Urothelium cell line (cell line): Measurements from ENCODE around the gene TMX1.

Source experiments
- DNase-seq: peaks from one replicate; pipeline ENCODE4 v3.0.0; 2011; ENCODE audit warnings: low spot score, mixed read lengths
- FAIRE-seq: peaks from 2 replicates; lab custom pipeline; 2011; peaks lifted over from hg19 to GRCh38; lab: Jason Lieb, UNC

The TMX1 gene

DNA sequence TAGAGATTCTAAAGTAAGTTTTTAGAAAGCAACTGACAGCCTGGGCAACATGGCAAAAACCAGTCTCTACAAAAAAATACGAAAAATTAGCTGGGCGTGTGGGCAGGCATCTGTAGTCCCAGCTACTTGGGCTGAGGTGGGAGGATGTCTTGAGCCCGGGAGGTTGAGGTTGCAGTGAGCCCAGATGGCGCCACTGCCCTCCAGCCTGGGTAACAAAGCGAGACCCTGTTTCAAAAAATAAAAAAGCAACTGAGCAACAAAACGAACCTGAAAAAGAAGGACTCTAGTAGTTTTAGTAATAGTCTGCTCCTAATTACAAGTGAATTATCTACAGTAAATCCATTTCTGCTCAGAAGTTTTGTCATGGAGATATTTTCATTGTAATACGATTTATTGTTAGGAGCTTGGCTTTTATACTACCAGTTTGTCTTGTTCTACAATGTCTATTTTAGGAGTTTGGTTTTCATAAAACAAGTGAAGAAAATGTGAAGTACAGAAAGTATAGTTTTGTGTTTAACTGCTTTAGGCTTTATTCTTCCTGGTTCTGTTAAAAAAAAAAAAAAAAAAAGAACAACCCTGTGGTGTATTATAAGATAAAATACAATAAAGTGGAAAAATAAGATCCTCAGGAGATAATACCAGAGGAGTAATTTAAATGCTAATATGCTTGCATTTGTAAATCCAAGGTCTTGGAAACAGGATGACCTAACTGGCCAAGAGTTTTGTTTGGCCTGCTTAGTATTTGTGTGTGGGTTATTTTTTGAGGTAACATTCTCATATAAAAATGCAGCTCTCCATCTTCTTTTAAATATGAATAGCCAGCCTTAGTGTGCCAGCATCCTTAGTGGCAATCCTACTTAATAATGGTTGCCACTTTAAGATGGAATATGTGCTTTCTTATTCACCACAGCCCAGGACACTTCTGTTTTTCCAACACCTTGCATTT lies 2.8 kb downstream of the TMX1 start:
- DNase-seq, result no peak
- FAIRE-seq, result no peak

DNA sequence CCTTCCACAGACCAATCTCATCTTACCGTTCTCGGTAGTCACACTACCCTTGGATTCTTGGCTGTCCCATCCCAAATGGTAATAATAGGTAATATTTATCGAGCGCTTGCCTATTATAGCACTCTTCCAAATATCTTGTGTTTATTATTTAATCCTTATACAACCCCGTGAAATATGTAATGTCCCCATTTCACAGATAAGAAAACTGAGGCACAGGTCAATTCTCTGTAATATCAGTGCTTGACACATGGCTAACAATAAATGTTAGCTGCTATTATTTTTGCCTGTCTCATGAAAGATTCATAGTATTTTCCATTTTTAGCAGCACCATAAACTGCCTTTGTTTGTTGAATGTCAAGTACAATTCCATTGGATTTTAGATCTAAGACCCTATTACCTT lies 4.5 kb downstream of the TMX1 start:
- no peak for FAIRE-seq
- no peak for DNase-seq

DNA sequence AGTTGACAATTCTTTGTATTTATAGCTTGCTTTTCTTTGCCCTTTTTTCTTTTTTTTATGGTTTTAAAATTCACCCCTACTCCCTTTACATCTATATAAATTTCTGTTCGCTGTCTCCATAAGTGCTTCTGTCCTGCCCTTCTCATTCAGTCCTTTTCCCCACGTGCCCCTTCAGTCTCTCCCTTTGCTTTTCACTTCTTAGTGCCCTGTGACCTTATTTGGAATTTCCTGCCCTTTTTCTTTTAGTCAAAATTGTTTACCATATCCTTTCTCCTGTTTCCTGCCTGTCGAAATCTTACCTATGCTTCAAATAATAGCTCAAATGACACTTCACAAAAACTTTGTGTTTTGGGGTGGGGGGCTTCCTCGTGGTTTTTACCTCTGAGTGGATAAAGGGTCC lies 6.0 kb downstream of the TMX1 start:
- no peak for DNase-seq
- no peak for FAIRE-seq

DNA sequence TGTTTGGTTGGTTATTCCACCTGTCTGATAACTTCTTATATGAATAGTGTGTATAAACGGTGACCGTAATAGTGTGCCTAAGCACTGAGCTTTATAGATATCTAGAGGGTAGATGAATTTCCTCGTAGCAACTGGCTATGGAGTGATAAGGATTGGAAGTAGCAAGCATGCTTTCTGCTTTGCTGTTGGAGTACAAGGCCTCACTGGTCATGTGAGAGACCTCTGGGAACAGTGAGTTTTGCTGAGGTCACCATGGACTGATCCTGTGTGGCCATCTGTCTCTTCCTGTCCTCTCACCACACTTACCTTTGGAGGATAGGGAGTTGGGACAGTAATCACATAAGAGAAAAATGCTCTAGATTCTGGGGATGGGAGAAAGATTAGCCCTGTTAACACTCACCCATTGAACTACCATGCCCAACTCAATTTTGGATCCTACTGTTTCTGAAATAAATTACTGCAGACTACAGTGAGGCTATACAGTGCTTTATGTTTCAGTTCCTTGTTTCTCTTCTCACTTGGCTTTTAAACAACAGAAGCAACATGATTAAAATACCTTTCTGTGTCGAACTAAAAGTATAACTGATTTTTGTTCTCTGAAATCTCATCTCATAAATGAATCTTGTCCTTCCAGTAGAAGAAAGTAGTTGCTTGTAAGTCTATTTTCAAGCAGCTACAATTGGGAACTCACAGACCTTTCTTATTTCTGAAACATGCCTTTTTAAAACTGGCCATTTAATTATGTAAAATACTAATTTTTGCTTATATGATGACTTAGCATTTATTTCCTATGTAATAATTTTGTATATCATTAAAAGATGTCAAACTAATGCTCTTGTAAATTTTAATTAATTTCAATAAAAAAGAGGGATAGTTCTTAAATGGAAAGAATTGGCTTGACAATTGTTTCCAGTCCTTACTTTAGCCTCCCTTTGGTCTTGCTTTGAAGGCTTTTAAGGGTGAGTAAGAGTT lies 8.3 kb downstream of the TMX1 start:
- peak; percentile 23 for FAIRE-seq

DNA sequence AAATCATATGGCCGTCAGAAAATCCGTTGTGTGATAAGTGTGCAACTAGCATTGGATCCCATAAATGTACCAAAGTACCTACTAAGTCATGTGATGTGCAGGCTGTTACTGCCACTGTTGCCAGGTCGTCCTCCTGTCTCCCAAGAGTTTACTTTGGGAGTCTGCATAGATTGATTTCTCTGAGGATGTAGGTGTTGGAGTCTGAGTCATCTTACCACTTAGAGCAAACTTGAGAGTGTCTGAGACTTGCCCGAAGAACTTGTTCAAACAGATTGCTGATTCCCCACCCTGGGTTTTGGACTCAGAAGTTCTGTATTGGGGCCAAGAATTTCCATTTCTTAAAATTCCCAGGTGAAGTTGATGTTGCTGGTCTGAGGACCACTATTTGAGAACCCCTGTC lies 11.4 kb downstream of the TMX1 start:
- no peak for DNase-seq
- peak; percentile 35 for FAIRE-seq

More for the DNA sequence above, 8.3 kb downstream of the TMX1 start:
- no peak for DNase-seq

DNA sequence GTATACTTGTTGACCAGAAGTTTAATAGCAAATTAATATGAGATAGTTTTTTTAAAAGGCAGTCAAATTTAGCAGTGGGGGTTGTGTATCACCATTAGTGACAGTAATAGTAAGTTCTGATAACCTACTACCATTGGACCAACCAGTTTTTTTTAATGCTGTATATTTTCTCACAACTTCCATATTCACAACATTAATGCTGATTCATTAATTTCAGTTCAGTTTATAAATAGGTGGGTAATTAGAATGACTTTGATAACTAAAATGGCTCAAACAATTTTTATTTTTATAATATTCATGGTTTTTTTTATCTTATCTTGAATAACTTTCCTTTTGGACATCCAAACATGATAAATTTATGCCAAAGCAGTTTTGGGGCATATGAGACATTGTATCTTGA lies 13.8 kb downstream of the TMX1 start:
- FAIRE-seq (no peak), DNase-seq (no peak)

DNA sequence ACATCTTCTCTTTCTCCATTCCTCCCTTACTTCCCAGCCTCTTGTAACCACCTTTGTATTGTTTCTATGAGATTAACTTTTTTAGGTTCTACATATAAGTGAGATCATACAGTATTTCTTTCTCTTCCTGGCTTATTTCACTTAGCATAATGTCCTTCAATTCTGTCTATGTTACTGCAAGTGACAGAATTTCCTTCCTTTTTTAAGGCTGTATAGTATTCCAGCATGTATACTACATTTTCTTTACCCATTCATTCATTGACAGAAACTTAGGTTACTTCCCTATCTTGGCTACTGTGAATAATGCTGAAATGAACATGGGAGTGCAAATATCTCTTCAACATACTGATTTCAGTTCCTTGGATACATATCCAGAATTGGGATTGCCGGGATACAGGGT lies 18.2 kb downstream of the TMX1 start:
- FAIRE-seq, result no peak
- no peak for DNase-seq

DNA sequence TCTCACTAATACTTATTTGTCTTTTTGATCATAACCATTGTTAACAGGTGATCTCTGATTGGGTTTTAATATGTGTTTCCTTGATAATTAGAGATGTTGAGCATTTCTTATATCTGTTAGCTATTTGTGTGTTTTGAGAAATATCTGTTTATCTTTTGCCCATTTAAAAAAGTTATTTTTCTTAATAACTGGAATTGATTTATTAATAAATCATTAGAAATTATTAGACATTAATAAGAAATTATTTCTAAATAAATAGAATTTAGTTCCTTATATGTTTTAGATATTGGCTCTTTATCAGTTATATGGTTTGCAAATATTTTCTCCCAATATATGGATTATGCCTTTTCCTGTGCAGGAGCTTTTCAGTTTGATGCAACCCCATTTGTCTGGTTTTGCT lies 18.7 kb downstream of the TMX1 start:
- FAIRE-seq (no peak), DNase-seq (no peak)

DNA sequence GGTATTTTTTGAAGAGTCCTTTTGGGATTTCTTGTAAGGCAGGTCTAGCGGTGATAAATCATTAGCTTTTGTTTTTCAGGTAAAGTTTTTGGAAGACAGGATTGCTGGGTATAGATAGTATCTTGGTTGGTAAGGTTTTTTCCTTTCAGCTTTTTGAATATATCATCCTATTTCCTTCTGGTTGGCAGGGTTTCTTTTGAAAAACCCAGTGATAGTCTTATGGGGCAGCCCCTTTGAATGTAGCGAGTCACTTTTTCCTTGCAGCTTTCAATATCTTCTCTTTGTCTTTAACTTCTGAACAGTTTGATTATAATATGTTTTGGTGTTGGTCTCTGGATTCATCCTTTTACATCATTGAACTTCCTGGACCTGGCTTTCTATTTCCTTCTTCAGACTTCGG lies 20.2 kb downstream of the TMX1 start:
- no peak for FAIRE-seq
- no peak for DNase-seq

DNA sequence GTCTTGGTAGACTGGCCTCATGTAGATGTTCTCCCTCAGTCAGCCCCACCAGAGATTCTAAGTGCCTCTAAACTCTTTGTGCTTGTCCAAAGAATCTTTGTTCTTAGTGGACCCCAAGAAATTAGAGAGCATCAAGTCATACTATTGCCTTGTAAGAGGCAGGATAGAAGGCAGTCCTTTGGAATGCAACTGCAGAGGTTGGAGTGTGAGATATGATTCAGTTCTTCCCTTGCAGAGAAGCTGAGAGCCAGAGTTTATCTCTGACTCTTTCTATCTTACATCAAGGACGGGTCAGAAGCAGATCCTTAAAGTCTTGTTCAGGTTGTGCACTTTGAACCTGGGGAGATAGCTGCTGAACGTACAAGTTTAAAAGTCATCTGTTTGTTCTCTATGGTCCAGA lies 21.1 kb downstream of the TMX1 start:
- DNase-seq (no peak), FAIRE-seq (no peak)

DNA sequence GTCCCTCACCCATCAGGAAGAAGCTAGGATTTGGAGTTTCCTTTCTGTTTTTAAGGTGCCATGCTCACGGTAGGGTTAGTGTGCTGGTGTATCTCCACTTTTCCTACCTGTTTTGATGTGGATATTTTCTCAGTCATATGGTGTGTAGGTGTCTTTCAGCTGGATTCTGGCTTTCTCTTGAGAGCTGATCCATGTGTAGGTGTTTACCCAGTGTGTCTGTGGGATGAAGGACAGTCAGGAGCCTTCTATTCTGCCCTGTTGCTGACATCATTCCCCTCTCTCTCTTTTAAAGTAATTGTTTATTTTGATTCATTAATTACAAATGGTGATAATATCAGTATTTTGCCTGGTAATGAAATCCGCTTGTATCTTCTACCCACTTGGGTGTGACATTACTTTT lies 22.8 kb downstream of the TMX1 start:
- DNase-seq (no peak), FAIRE-seq (peak; percentile 71)

DNA sequence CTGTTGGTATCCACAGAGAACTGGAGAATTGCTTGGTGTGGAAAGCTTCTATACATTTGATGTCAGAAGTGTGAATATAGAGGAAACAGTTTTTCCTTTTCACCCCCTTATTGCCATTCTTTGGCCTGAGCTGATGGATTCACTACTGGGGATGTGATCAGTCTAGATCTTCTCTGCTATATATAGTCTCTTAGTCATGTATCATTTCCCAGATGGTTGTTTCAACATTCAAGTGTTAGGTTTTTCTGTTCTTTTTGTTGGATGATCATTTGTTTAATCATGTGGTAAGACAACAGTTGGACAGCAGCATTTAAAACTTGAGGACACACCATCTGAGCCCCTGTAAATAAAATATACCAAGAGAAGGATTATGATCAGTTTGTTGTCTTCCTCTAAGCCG lies 29.6 kb downstream of the TMX1 start:
- FAIRE-seq (peak; percentile 52), DNase-seq (no peak)

DNA sequence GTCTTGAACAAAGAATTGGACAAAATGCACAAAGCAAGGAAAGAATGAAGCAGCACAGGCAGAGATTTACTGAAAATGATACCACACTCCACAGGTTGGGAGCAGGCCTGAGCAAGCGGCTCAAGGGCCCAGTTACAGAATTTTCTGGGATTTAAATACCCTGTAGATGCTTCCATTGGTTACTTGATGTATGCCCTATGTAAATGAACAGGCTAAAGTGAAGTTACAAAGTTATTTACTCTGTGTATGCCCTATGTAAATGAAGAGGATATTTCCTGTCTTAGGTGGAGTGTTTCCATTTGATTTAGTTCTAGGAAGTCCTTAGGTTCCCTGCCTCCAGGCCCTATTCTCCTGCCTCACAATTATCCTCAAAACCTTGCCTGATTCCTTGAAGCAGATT lies 36.6 kb downstream of the TMX1 start:
- no peak for DNase-seq

DNA sequence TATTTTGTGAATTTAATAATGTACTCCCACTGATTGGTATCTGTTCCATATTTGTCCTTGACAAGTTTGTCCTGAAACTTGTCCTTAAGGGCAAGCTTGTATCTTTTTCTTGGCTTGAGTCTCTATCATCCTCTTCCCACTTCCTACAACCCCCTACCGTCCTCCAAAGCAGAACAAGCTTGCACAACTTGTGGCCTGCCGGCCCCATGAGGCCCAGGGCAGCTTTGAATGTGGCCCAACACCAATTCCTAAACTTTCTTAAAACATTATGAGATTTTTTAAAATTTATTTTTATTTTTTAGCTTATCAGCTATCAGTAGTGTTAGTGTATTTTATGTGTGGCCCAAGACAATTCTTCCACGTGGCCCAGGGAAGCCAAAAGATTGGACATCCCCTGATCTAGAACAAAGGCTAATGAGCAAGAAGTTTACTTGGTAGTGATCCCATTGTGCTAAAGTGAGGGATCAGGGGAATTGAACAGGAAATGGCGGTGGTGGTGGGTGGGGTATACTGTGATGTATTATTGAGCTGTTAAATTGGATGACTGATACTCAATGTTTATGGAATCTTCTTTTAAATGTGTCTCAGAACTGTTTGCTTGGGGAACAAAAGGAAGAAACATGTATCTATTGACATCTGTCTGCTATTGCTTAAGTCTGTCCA lies 37.8 kb downstream of the TMX1 start:
- DNase-seq (no peak), FAIRE-seq (no peak)

More for the DNA sequence above, 36.6 kb downstream of the TMX1 start:
- no peak for FAIRE-seq

DNA sequence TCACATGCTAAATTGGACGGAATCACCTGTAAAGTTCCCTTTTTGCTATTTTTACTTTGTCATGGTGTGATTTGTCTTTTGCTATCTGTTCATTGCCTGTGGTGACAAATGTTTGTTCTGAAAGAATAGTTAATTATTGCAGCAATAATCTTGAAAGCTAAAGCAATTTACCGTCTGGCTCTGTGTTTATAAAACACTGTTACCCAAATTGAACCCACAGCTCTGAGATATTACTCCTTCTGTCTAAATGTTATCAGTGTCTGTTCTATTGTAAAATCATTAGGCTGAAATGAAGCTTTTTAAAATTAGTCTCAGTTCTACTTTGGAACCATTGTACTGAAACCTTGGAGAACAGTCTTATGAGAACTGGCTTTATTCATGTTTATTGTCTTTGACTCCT lies 42.5 kb downstream of the TMX1 start:
- FAIRE-seq, result no peak
- DNase-seq, result no peak

DNA sequence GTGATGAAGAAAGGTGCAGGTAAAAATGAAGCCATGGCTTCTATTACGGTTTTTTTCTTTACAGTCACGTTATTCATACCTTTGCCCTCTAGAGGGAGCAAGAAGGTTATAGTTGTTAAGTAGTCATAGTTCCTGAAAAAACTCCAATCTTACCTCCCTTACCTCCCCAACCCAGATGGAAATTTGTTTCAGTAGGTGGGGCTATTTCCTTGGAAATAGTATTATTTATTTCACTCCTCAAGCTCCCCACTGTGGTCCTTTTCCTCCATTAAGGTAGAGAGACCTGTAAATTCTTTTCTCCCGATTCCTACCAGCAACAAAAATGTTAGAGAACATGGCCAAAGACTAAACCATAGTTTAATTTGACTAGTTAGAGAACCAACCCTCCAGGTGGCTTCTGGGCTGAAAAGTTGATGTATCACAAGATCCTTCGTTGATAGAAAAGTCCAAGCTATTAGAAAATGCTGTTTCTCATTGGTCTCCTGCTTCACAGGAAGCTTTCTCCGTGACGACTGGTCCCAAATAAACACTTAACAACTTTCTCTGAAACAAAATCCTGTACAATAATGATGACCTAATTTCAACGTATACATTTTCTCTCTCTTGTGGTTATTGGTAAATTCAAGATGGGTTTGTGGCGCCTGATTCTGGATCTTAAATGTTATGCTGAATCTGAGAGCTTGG lies 43.5 kb downstream of the TMX1 start:
- FAIRE-seq, result peak; percentile 17
- peak; percentile 86 for DNase-seq

DNA sequence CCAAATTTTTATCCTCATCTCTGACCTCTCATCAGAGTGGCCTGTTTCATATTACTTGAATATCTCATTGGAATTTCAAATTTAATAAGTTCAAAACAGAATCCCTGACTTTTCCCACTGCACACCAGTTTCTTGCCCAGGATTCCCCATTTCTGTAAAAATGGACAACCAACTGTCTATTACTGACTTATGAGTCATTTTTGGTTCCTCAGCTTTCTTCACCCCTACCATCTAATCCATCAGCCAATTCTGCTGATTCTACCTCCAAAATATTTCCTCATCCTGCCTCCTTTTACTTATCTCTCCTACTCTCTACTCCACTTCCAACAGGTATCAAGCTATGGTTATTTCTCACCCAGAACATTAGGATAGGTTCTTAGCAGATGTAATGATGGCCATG lies 44.2 kb downstream of the TMX1 start:
- FAIRE-seq (no peak), DNase-seq (no peak)

DNA sequence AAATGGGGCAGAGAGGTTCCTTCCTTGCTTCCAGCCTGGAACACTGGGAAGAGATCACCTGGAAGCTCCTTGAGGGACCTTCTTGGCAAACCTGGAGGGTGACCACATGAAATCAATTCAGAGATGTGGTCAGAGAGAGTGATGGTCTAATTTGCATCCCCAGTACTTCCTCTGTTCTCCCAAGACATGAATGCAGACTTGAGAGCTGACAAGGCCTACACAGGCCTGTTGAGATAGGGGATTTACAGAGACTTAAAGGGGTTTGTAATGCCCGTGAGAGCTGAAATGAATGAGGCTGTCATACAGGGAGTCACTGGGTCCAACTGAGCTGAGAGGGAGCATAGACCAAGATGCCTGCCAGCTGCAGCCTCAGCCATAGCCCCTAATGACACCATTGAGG lies 45.1 kb downstream of the TMX1 start:
- FAIRE-seq (peak; percentile 88), DNase-seq (no peak)

DNA sequence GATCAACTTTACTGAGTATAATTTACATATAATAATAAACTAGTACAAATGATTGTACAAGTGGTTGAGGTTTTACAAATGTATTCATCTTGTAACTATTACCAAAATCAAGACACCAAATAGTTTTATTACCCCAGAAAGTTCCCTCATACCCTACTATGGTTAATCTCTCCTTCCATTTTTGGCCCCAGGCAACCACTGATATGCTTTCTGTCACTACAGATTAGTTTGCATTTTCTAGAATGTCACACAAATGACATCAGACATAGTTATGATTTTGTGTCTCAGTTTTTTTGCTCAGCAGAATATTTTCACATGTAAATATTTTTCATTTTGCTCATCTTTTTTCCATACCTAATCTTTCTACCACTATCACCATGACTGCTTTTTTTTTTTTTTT lies 49.1 kb downstream of the TMX1 start:
- no peak for DNase-seq
- no peak for FAIRE-seq

DNA sequence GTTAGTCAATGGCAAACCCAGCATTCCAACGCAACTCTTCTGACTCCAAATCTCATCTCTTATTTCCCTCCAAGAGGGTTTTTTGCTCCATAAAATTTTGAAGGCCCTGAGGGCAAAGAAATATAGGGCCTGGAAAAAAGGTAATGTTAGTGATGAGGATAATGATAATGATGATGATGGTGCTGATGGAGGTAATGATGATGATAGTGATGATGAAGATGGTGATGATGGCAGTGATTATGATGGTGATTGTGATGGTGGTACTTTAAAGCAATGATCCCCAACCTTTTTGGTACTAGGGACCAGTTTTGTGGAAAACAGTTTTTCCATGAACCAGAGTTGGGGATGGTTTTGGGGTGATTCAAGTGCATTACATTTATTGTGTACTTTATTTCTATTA lies 50.1 kb downstream of the TMX1 start:
- DNase-seq (no peak), FAIRE-seq (peak; percentile 63)

DNA sequence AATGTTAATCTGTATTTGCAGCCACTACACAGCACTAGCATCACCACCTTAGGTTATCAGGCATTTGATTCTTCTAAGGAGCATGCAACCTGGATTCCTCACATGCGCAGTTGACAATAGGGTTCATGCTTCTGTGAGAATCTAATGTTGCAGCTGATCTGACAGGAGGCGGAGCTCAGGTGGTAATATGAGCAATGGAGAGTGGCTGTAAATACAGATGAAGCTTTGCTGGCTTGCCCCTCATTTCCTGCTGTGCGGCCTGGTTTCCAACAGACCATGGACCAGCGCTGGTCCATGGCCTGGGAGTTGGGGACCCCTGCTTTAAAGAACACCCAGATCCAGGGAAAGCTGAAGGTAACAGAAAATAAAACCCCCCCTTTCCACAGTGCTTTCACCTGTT lies 51.0 kb downstream of the TMX1 start:
- FAIRE-seq, result peak; percentile 20
- DNase-seq, result no peak
